Cerebellar cortex (tissue), 1 donor: ENCODE data around the gene TUBD1.
A peak's percentile ranks its signal among the peaks of the same experiment; 100 is the strongest.
"Not testable (repeated sequence)": the region's sequence is repeated elsewhere in the genome, so short reads cannot be mapped to it uniquely, and the experiment has no call there.

Source experiments
- DNase-seq: peaks from one replicate; pipeline ENCODE4 v3.0.0-alpha.2; 2015; ENCODE audit warnings: low spot score

The TUBD1 gene, protein sequence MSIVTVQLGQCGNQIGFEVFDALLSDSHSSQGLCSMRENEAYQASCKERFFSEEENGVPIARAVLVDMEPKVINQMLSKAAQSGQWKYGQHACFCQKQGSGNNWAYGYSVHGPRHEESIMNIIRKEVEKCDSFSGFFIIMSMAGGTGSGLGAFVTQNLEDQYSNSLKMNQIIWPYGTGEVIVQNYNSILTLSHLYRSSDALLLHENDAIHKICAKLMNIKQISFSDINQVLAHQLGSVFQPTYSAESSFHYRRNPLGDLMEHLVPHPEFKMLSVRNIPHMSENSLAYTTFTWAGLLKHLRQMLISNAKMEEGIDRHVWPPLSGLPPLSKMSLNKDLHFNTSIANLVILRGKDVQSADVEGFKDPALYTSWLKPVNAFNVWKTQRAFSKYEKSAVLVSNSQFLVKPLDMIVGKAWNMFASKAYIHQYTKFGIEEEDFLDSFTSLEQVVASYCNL

DNA sequence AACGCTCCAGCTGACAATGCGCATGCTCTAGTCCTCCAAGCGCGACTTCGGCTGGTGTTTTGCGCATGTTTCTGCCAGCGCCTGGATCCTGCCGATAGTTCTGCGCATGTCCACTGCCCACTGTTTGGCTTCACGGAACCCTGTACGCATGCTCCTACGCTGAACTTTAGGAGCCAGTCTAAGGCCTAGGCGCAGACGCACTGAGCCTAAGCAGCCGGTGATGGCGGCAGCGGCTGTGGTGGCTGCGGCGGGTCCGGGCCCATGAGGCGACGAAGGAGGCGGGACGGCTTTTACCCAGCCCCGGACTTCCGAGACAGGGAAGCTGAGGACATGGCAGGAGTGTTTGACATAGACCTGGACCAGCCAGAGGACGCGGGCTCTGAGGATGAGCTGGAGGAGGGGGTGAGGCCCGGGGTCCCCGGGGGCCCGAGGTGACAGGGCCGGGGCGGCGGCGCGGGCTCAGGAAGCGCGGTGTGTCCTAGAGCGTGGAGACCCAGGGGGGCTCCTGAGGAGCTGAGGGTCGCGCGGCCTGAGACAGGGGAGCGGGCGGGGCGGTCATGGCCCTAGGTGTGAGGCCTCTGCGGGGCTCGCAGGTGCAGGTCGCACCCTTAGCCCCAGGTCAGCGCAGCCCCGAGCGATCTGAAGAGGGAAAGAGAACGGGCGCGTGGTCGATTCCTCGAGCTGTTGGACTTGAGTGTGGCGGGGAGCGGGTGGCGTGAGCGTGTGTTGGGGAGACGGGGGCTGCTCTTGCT lies at the start of gene TUBD1, which contains the start of gene RPS6KB1:
TSS of gene TUBD1 (minus strand) at position 20 of the 752 bp plus-strand sequence. CDS start 1,941 bp downstream, outside the sequence.
TSS of gene RPS6KB1 (plus strand) at position 198 of the 752 bp plus-strand sequence. CDS start at position 262, 64 bp downstream.
- DNase-seq: peak; percentile 98

DNA sequence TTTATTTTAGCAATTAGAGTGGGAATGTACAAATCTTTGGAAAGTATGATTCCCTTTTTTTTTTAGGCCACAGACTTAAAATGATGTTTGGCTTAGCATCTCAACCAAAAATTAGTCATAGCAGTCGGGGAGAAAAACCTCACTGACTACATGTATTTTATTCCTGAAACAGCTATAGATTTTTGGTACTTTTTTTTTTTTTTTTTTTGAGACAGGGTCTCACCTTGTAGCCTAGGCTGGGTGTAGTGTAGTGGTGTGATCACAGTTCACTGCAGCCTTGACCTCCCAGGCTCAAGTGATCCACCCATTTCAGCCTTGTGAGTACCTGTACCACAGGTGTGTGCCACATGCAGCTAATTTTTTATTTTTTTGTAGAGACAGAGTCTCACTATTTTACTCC lies 48.4 kb upstream of the TUBD1 start:
- DNase-seq: no peak

DNA sequence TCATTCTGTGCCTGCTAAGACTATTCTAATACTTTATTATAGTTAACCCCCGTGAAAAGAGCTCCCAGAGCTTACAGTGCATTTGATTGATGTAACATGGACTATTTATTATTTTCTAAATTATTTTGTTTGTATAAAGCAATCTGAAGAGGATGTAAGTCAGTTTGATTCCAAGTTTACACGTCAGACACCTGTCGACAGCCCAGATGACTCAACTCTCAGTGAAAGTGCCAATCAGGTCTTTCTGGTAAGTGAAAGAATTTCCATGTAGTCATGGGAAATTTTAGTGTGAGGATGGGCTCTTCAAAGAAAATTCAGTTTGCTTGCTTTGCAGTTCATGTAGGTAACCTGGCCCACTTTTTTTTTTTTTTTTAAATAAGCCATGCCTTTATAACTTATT lies 48.0 kb upstream of the TUBD1 start:
- DNase-seq: not testable (repeated sequence)

DNA sequence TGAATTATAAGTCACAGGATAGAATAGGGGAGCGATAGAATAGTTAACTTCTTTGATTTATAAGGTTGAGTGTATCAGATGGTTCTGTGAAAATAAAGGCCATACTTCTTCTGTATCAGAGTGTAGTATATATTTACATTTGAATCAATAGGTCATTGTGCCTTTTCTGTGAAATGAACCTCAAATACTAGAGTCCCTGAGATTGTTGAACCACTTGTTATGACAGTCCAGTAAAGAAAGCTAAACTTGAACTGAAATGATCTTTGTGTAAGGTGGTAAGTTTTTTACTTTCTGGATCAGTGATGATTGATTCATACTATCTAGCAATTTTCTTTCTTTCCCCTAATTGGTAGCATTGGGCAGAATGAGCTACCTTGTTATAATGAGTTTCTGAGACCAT lies 40.6 kb upstream of the TUBD1 start:
- not testable (repeated sequence) for DNase-seq

DNA sequence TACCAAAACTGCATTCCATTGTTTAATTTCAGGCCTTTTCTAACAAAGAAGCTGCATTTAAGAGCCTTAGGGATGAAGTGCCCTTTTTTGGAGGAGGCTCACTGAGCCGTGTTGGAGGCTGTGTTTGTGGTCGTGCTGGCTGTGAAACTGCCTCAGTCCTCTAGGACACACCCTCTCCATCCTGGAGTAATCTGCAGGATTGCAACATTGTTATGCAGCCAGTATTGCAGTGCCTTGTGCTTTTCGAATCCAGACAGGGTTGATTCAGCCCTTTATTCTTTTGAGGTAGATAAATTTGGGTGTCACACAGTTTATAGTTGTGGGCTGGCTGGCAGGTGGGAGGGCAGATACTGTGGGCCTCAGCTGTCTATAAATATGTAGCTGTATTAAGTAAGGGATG lies 38.0 kb upstream of the TUBD1 start:
- not testable (repeated sequence) for DNase-seq

DNA sequence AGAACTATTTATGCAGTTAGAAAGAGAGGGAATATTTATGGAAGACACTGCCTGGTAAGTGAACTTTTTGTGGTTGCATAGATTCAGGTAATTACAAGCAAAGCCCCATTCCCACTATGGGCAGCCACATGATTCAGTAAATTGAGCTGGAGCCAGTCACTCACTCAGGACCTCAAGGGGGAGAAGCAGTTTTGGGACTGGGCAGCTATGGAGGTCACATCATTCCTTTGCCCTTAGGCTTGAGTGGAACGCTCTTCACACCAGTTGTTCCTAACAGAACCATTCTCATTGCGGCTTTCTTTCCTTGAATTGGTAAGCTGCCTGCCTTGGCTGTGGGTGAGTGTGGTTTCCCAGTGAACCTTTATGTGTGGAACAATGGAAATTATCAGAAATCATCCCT lies 37.4 kb upstream of the TUBD1 start:
- not testable (repeated sequence) for DNase-seq

DNA sequence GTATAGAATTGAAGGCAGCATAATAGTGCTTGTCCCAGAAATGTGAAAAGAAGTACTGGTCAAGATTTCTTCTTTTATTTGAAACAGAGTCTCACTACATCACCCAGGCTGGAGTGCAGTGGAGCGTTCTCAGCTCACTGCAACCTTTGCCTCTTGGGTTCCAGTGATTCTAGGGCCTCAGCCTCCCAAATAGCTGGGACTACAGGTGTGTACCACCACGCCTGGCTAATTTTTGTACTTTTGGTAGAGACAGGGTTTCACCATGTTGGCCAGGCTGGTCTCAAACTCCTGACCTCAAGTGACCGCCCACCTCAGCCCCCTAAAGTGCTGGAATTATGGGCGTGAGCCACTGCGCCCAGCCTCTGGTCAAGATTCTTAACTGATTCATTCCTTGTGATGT lies 27.9 kb upstream of the TUBD1 start:
- DNase-seq: not testable (repeated sequence)

DNA sequence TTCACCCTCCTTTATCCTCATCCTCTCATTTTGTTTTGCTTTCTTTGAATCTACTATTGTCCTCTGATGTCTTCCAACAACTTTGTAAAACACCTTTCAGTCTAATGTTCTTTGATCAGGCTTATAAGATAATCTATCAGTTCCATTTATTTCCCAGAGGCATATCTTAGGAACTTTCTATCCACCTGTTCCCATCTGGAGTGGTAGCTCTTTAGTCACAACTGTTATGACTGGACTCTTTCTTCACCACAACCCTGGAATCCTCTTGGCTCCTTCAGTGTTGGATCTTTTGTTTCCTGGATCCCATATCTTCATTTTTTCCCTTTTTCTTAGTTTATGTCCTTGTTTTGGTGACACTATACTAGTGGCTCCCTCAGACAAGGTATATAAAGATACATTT lies 23.7 kb upstream of the TUBD1 start:
- DNase-seq: no peak

DNA sequence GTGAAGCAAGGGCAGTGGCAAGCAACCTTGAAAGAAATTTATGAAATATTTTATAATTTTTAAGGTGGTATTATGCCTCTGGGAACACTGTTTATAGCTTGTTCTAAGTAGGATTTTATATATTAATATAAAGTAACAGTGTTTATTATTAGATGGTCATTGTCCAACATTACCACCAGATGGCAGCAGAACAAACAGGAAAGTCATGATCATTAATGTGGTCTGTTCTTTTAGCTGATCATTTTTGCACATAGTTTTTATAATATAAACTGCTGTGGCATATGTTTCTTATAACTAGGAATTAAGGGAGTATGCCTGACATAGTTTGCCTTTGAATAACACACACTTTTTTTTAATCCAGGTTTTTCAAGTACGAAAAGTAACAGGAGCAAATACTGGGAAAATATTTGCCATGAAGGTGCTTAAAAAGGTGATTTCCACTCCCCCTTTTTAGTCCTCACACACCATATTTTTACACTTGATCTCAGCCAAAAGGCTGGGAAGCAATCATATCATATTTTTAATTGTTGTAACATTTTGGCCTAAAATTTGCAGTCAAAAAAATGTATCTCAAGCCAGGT lies 21.6 kb upstream of the TUBD1 start:
- peak; percentile 62 for DNase-seq

DNA sequence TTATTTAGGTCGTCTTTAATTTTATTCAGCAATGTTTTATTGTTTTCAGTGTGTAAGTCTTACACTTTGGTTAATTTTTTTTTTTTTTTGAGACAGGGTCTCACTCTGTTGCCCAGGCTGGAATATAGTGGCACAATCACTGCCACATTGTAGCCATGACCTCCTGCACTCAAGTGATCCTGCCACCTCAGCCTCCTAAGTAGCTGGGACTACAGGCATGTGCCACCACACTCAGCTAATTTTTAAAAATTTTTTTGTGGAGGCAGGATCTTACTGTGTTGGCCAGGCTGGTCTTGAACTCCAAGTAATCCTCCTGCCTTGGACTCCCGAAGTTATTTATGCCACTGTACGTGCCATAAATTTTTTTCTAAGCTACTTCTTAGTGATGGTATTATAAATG lies 14.7 kb upstream of the TUBD1 start:
- DNase-seq: no peak

DNA sequence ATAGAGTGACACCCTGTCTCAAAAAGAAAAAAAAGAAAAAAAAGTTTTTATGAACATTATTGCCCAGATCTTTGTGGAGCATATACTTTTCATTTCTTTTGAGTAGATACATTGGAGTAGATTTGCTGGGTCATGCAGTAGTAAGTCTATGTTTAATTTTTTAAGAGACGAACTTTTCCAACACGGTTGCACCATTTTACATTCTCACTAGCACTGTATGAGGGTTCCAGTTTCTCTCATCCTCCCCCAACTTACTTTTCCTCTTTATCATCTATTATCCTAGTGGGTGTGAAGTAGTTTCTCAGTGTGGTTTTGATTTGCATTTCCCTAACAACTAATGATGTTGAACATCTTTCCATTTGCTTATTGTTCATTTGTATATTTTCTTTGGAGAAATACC lies 10.7 kb upstream of the TUBD1 start:
- DNase-seq: no peak

DNA sequence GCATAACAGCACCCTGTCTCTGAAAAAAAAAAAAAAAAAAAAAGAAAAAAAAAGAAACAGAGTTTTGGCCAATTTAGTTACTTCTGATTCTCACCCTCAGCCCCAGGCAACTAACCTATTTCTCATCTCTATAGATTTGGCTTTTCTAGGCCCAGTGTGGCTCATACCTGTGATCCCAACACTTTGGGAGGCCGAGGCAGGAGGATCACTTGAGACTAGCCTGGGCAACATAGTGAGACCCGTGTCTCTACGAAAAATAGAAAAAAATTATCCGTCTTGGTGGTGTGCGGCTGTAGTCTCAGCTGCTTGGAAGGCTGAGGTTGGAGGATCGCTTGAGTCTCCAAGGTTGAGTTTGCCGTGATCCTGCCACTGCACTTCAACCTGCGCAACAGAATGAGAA lies 8.9 kb upstream of the TUBD1 start:
- DNase-seq: no peak

DNA sequence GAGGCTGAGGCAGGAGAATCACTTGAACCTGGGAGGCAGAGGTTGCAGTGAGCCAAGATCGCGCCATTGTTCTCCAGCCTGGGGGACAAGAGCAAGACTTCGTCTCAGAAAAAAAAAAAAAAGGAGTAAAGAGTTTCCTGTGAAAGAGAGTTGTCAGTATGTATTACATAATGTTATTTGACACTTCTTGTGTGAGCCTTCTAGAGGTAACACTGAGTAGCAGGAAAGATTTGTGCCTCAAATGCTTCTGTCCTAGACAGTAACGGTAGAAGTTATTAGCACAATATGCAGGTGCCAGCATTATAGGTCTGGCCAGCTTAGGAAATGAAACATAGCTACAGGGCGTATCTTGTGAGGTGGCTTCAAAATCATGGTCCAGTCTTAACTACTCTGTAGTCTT lies 6.4 kb upstream of the TUBD1 start:
- DNase-seq: no peak

DNA sequence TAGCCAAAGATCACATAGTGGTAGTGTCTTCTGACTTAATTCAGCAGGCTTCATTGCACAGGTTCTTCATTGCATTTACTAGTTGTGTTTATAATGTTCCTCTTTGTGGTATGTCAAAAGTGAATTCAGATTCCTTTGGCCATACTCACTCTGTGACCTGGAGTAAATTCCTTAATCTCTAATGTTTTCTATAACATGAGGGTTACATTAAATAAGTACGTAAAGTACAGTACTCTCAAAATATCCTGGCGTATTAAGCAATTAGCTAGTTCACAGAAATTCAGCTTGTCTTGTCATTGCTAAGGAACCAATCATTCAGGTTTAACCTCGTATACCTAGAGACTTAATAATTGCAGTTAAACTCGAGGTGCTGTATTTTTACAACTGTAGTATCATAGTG lies 4.3 kb upstream of the TUBD1 start:
- DNase-seq: no peak

DNA sequence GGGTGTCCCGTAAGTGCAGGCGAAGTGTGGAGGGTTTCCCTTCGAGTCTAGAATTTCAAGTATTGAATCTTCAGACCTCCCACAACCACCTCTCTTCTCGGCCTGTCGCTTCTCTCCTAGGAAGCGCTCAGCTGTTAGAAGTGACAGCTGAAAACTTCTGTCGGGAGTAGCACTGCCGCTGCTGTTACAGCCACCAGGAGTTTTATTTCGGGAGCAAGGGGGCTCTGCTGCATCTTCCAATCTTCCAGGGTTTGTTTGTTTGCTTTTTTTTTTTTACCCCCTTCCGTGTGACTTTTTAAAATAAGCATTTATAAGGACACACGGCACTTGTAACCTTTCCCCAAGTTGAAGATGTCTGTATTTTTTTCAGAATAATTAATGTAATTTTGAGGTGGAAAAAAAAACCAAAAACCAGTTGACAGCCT lies 945 bp upstream of the TUBD1 start:
- DNase-seq: peak; percentile 23

DNA sequence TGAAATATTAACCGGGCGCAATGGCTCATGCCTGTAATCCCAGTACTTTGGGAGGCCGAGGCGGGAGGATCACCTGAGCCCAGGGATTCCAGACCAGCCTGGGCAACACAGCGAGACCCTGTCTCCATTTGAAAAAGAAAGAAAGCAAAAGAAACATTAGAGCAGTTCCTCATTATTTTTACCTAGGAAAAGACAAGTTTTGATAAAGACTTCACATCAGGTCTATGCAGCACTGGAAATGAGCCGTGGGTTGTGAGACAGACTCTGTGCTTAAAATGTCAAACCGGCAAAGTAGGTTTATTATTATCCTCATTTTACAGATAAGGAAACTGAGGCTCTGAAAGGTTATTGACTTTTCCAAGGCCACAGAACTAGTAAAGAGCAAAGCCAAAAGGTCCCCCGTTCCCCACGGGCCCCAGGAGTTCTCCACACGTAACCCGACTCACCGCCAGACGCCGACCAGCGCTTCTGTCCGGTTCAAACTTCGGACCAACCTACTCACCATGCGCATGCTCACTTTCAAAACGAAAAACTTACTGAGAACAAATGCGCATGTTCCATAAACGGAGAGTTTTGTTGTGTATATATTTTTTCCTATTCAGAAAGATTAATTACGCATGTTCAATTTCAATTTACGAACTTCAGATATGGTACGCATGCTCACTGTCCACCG lies 356 bp downstream of the TUBD1 start:
- peak; percentile 10 for DNase-seq

DNA sequence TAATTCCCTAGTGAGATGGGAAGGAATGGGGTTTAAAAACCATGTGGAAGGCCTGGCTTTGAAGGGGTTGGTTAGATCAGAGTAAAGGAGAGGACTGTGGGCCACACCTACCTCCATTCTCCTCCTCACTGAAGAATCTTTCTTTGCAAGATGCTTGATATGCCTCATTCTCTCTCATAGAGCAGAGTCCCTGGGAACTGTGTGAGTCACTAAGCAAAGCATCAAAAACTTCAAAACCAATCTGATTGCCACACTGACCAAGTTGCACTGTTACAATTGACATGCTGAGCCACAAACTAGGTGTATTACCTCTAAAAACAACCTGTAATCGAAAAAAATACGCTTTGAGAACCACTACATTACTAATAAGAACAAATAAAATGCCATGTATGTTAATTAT lies 2.0 kb downstream of the TUBD1 start:
- DNase-seq: no peak

DNA sequence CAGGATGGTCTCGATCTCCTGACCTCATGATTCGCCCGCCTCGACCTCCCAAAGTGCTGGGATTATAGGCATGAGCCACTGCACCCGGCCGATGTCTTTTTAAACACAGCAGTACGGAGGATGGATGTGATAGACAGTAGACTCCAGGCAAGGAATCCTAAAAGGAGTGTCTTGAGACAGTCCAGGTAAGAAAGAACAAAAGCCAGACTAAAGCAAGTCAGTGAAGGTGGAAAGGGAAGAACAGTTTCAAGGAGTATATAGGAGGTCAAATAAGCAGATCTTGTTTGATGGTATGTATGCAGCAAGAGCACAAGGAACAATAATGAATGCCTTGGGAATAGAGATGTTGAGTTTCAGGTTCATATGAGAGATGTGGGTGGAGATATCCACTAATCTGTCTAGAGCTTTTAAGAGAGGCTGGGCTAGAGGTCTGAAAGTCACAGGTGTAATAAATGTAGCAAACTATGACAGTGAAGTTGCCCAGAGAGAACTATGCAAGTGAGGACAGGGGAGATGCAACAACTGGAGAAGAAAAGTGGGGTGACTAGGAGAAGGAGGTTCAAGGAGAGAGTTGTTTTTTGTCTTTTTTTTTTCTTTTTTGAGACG lies 4.5 kb downstream of the TUBD1 start:
- DNase-seq: no peak

DNA sequence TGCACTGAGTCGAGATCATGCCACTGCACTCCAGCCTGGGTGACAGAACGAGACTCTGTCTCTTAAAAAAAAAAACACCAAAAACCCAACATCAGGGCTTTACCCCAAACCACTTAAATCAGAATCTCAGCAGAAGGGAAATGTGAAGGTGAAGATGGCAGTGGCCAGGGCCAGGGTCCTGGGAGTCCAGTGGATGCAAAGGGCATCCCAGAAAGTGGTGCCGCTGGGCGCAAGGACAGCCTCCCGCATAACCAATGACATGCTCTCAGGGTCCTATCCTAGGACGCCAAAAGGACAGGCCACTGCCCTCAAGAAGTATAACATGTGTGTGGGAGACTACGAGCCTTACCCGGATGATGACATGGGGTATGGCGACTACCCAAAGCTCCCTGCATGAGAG lies 7.9 kb downstream of the TUBD1 start:
- no peak for DNase-seq

DNA sequence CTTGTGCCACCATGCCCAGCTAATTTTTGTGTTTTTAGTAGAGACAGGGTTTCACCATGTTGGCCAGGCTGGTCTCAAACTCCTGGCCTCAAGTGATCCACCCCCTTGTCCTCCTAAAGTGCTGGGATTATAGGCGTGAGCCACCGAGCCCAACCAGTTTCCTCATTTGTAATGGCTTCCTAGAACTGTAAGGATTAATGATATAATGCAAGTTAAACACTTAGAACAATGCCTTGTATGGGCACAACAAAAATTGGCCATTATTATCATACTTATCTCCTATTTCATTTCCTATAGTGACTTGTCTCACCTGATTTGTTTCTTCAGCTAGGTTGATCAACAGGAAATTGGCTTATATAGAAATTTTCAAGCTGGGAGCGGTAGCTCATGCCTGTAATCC lies 14.1 kb downstream of the TUBD1 start:
- no peak for DNase-seq

DNA sequence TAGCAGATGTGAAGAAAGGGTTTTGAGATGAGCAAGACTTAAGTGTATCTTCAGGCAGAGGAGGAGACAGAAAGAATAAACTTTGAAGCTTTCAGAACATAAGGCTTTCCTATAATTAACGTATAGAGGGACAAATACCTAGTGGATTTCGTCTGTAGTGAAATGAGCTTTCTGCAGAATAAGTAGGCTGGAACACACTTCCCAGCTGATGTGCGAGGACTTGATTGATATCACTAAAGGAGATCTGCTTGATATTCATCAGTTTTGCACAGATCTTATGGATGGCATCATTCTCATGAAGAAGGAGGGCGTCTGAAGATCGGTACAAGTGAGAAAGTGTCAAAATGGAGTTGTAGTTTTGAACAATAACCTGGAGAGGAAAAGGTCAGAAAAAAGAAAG lies 14.8 kb downstream of the TUBD1 start:
- DNase-seq: no peak

DNA sequence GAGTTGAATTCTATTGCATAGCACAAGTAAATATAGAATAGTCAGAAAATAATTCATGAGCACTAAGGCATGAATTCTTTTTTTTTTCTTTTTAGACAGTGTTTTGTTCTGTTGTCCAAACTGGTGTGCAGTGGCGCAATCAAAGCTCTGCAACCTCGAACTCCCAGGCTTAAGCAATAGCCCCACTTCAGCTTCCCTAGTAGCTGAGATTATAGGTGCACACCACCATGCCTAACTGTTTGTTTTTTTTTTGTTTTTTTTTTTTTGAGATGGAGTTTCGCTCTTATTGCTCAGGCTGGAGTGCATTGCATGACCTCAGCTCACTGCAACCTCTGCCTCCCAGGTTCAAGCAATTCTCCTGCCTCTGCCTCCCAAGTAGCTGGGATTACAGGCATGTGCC lies 16.6 kb downstream of the TUBD1 start:
- DNase-seq: no peak
